Tibial nerve (tissue), 4 donors: ENCODE measurements around the gene EPB41L4A. TPM values are rescaled to one million over a fixed set of nuclear protein-coding genes. Genes with fewer than 3 reads are reported as not detected.

ENCODE experiments used
- DNase-seq, 2 donors: peaks; one replicate each; pipeline ENCODE4 v3.0.0-alpha.2; 2019; ENCODE audit warnings: low spot score in 2 of 2
- H3K27ac ChIP-seq, 4 donors: fragments of 200-600 bp; sonication (generic) in 3 of 4; one replicate each; pipeline ENCODE4 v1.5.1; 2017 to 2019; ENCODE audit warnings: mild to moderate bottlenecking in 1 of 4
- H3K27me3 ChIP-seq, 2 donors: fragments of 200-600 bp; sonication (generic) in 1 of 2; one replicate each; pipeline versions ENCODE4 v1.5.1 to v1.6.0; 2017 to 2019
- H3K36me3 ChIP-seq, 3 donors: fragments of 200-600 bp; sonication (generic); one replicate each; pipeline ENCODE4 v1.5.1; 2018 to 2019
- H3K4me1 ChIP-seq, 4 donors: fragments of 200-600 bp; sonication (generic) in 3 of 4; one replicate each; pipeline ENCODE4 v1.5.1; 2017 to 2019
- H3K4me3 ChIP-seq, 4 donors: fragments of 200-600 bp; sonication (generic) in 3 of 4; one replicate each; pipeline ENCODE4 v1.5.1; 2017 to 2019; ENCODE audit warnings: mild to moderate bottlenecking in 1 of 4, moderate library complexity in 1 of 4
- H3K9me3 ChIP-seq, 4 donors: fragments of 200-600 bp; sonication (generic) in 3 of 4; one replicate each; pipeline ENCODE4 v1.5.1; 2017 to 2019
- CTCF ChIP-seq, 5 experiments: fragments of 200-600 bp in 3 of 5; fragments of 450-650 bp in 2 of 5; sonication (generic) in 3 of 5; IDR thresholded peaks; one replicate each; pipeline ENCODE4 v1.5.1; 2016 to 2019; ENCODE audit warnings: antibody characterized with exemption in 5 of 5, mild to moderate bottlenecking in 3 of 5, moderate library complexity in 2 of 5
- EP300 ChIP-seq, 2 donors: sonication (generic); formaldehyde crosslinking; IDR thresholded peaks; one replicate each; pipeline ENCODE4 v1.6.1; 2017; ENCODE audit warnings: antibody characterized with exemption in 2 of 2, mild to moderate bottlenecking in 1 of 2
- POLR2A ChIP-seq, 2 donors: fragments of 450-650 bp; IDR thresholded peaks; one replicate each; pipeline ENCODE4 v1.6.1; 2017; ENCODE audit warnings: antibody characterized with exemption in 2 of 2, mild to moderate bottlenecking in 2 of 2, moderate library complexity in 2 of 2
- WGBS, 2 donors: methylation state at CpG; one replicate each; pipeline ENCODE4 v1.1.5; 2018; 5-methylcytosine and 5-hydroxymethylcytosine counted together
- total RNA-seq, 4 donors: library from RNA; depleted of rRNA; stranded (reverse); fragments of >200 nt; gene quantifications; one replicate each; pipeline ENCODE4 v1.1.0, GENCODE V29; 2016

Gene EPB41L4A
- total RNA-seq, 4 donors from 2014 or later, result 10.6 to 38.1 (median 14.4) TPM

- Histone ChIP-seq H3K27me3 (no peaks in the 10 kb centered on the region), H3K27ac (no peak overlapping the region), H3K4me3 (no peak overlapping the region), H3K9me3 (no peaks in the 10 kb centered on the region), H3K36me3 (peaks cover 0 to 8% (median 0%) of the 10 kb centered on the region in 3 donors), H3K4me1 (peaks cover 0 to 26% (median 0%) of the 10 kb centered on the region in 4 donors)
- no peak for TF ChIP-seq EP300 (IDR thresholded peaks at IDR 0.05)
- TF ChIP-seq CTCF (IDR thresholded peaks at IDR 0.05), result no peak
- no peak for TF ChIP-seq POLR2A (IDR thresholded peaks at IDR 0.05)
- 66 to 67% methylated on average over 7 of the region's 7 CpGs for WGBS, 2 donors
- no peak for DNase-seq
These were observed 7.2 kb downstream of the EPB41L4A start for GRCh38 chr5:112411903-112412302.

GRCh38 chr5:112407666-112408065, 11.4 kb downstream of the EPB41L4A start:
- Histone ChIP-seq H3K27ac (no peak overlapping the region), H3K36me3 (peaks cover 0 to 8% (median 0%) of the 10 kb centered on the region in 3 donors), H3K4me1 (peaks cover 0 to 22% (median 0%) of the 10 kb centered on the region in 4 donors), H3K4me3 (no peak overlapping the region), H3K27me3 (no peaks in the 10 kb centered on the region), H3K9me3 (no peaks in the 10 kb centered on the region)
- no peak for TF ChIP-seq EP300 (IDR thresholded peaks at IDR 0.05)
- no peak for TF ChIP-seq POLR2A (IDR thresholded peaks at IDR 0.05)
- no peak for TF ChIP-seq CTCF (IDR thresholded peaks at IDR 0.05)
- 34 to 40% methylated on average over 2 of the region's 2 CpGs for WGBS, 2 donors
- DNase-seq, result no peak

GRCh38 chr5:112407240-112407639, 11.8 kb downstream of the EPB41L4A start:
- DNase-seq, result no peak
- H3K27me3 ChIP-seq, result no peaks in the 10 kb centered on the region
- H3K36me3 ChIP-seq, result peaks cover 0 to 7% (median 0%) of the 10 kb centered on the region in 3 donors
- no peak overlapping the region for H3K27ac ChIP-seq
- no peak overlapping the region for H3K4me3 ChIP-seq
- no peaks in the 10 kb centered on the region for H3K9me3 ChIP-seq
- peaks cover 0 to 22% (median 0%) of the 10 kb centered on the region in 4 donors for H3K4me1 ChIP-seq
- no peak for TF ChIP-seq POLR2A (IDR thresholded peaks at IDR 0.05)
- TF ChIP-seq CTCF (IDR thresholded peaks at IDR 0.05), result no peak
- TF ChIP-seq EP300 (IDR thresholded peaks at IDR 0.05), result no peak

GRCh38 chr5:112403069-112403468, 16.0 kb downstream of the EPB41L4A start:
- no peak overlapping the region for H3K27ac ChIP-seq
- no peaks in the 10 kb centered on the region for H3K27me3 ChIP-seq
- H3K36me3 ChIP-seq, result peaks cover 0 to 5% (median 0%) of the 10 kb centered on the region in 3 donors
- 54 to 83% methylated on average over 1 of the region's 1 CpG for WGBS, 2 donors
- no peak for TF ChIP-seq CTCF (IDR thresholded peaks at IDR 0.05)
- TF ChIP-seq EP300 (IDR thresholded peaks at IDR 0.05), result no peak
- TF ChIP-seq POLR2A (IDR thresholded peaks at IDR 0.05), result no peak
- peaks cover 0 to 26% (median 0%) of the 10 kb centered on the region in 4 donors for H3K4me1 ChIP-seq
- DNase-seq, result no peak
- H3K4me3 ChIP-seq, result no peak overlapping the region
- no peaks in the 10 kb centered on the region for H3K9me3 ChIP-seq

- no peak for TF ChIP-seq CTCF (IDR thresholded peaks at IDR 0.05)
- no peak for TF ChIP-seq POLR2A (IDR thresholded peaks at IDR 0.05)
- no peak for TF ChIP-seq EP300 (IDR thresholded peaks at IDR 0.05)
- Histone ChIP-seq H3K9me3 (no peaks in the 10 kb centered on the region), H3K36me3 (peaks cover 0 to 6% (median 0%) of the 10 kb centered on the region in 3 donors), H3K4me3 (no peak overlapping the region), H3K27ac (no peak overlapping the region), H3K4me1 (peaks cover 0 to 15% (median 0%) of the 10 kb centered on the region in 4 donors), H3K27me3 (no peaks in the 10 kb centered on the region)
- 81 to 90% methylated on average over 5 of the region's 5 CpGs for WGBS, 2 donors
- DNase-seq, result no peak
These were observed 17.2 kb downstream of the EPB41L4A start for GRCh38 chr5:112401924-112402323.
